ENCODE results near the gene MED29. TPM values are rescaled to one million over a fixed set of nuclear protein-coding genes. Genes with fewer than 3 reads are reported as not detected.

MED29 gene
- total RNA-seq, 1 experiment from 2014 or later: 17.0 TPM

DNA sequence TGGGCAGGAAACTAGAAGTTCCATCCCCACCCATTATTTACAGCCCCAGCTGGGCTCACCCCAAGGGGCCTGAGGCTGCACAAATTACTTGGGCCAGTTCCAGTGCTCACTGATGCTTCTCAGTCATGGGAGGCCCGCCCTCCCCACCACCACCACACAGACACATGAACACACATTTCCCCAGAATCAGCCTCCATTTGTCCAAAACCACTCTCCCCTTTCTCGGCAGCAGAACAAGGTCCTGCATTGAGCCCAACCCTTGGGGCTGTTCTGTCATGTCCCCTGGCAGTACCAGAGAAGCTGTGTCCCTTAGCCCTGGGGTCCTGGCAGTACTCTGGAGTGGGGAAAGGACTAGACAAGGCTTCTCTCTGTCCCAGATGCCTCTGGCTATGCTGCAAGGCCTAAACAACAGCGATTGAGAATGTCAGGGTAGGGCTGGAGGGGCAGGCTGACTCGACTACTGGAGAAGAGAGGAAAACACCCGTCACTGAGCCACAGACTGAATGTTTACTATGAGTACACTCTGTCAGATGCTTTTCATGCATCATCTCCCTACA lies 27.2 kb upstream of the MED29 start:
- no peaks in the 10 kb centered on the region for H4K20me1 ChIP-seq (ENCODE audit: low read length)
- ChIA-PET POLR2A (ENCODE audit: unreplicated experiment) (no interaction called here), CTCF (no interaction called here)
- no peak for ATAC-seq
- no peaks in the 10 kb centered on the region; the same call in 1 of the 2 replicates for H3K36me3 ChIP-seq (ENCODE audit: low read depth, low read length)
- no peak for DNase-seq
- no peak overlapping the region for H3K4me3 ChIP-seq (ENCODE audit: low read length)
- intact Hi-C loops (cut with micrococcal nuclease): no loop called here
- H3K9me3 ChIP-seq (ENCODE audit: low read length): no peaks in the 10 kb centered on the region
- TF ChIP-seq EZH2 (IDR thresholded peaks at IDR 0.05; ENCODE audit: low read length, unreplicated experiment) (no peak), EZH2phosphoT487 (IDR thresholded peaks at IDR 0.05; ENCODE audit: borderline replicate concordance, low read length) (no peak)
- TF ChIP-seq, protein P1, sequence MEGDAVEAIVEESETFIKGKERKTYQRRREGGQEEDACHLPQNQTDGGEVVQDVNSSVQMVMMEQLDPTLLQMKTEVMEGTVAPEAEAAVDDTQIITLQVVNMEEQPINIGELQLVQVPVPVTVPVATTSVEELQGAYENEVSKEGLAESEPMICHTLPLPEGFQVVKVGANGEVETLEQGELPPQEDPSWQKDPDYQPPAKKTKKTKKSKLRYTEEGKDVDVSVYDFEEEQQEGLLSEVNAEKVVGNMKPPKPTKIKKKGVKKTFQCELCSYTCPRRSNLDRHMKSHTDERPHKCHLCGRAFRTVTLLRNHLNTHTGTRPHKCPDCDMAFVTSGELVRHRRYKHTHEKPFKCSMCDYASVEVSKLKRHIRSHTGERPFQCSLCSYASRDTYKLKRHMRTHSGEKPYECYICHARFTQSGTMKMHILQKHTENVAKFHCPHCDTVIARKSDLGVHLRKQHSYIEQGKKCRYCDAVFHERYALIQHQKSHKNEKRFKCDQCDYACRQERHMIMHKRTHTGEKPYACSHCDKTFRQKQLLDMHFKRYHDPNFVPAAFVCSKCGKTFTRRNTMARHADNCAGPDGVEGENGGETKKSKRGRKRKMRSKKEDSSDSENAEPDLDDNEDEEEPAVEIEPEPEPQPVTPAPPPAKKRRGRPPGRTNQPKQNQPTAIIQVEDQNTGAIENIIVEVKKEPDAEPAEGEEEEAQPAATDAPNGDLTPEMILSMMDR (conservative IDR thresholded peaks at IDR 0.05; ENCODE audit: low read depth, low read length): no peak
- BruUV-seq (replicated peaks): no TSS peak
- H3K4me2 ChIP-seq (ENCODE audit: low read length): no peak overlapping the region
- H2AFZ ChIP-seq (ENCODE audit: low read length): no peak overlapping the region
- no peaks in the 10 kb centered on the region for H3K79me2 ChIP-seq (ENCODE audit: low read length)
- no peak overlapping the region for H3K9ac ChIP-seq (ENCODE audit: low read length)
- H3K4me1 ChIP-seq (ENCODE audit: insufficient read depth, low read length): 0 out of 2 replicates have a peak, but pooled peaks cover 5% of the 10 kb centered on the region
- no peaks in the 10 kb centered on the region for H3F3A ChIP-seq (ENCODE audit: low read length, unreplicated experiment)
- H3K27ac ChIP-seq (ENCODE audit: low read length): no peak overlapping the region
- no peaks in the 10 kb centered on the region for H3K9me2 ChIP-seq (replicated peaks; ENCODE audit: low read length)
- H3K27me3 ChIP-seq (ENCODE audit: low read length): no peaks in the 10 kb centered on the region

DNA sequence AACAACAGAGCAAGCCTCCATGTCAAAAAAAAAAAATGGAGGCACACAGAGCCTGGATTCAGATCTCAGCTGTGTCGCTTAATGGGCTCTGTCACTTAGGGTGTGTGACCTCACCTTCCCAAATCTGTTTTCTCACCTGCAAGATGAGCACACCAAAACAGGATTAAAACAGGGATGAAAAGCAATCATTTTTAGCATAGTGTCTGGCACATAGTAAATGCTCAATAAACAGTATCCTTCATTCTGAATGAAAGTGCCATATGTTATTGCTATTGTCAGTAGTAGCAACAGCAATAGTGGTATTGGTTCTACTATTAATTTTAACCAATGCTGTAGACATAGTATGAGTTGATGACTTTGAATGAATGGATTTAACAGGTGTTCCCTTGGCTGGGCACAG lies 25.6 kb upstream of the MED29 start:
- no TSS peak for BruUV-seq (replicated peaks)
- H4K20me1 ChIP-seq (ENCODE audit: low read length): no peaks in the 10 kb centered on the region
- no peak overlapping the region for H2AFZ ChIP-seq (ENCODE audit: low read length)
- no peak for TF ChIP-seq EZH2phosphoT487 (IDR thresholded peaks at IDR 0.05; ENCODE audit: borderline replicate concordance, low read length)
- TF ChIP-seq EZH2 (IDR thresholded peaks at IDR 0.05; ENCODE audit: low read length, unreplicated experiment): no peak
- TF ChIP-seq, protein P1 (conservative IDR thresholded peaks at IDR 0.05; ENCODE audit: low read depth, low read length): no peak
- 0 out of 2 replicates have a peak, but pooled peaks cover 5% of the 10 kb centered on the region for H3K4me1 ChIP-seq (ENCODE audit: insufficient read depth, low read length)
- no peak overlapping the region for H3K27ac ChIP-seq (ENCODE audit: low read length)
- CTCF ChIA-PET: no interaction called here
- no peaks in the 10 kb centered on the region for H3K27me3 ChIP-seq (ENCODE audit: low read length)
- no peaks in the 10 kb centered on the region; the same call in 1 of the 2 replicates for H3K36me3 ChIP-seq (ENCODE audit: low read depth, low read length)
- DNase-seq: no peak
- no peaks in the 10 kb centered on the region for H3K9me3 ChIP-seq (ENCODE audit: low read length)
- POLR2A ChIA-PET (ENCODE audit: unreplicated experiment): no interaction called here
- H3K4me2 ChIP-seq (ENCODE audit: low read length): no peak overlapping the region
- H3K9ac ChIP-seq (ENCODE audit: low read length): no peak overlapping the region
- no peaks in the 10 kb centered on the region for H3F3A ChIP-seq (ENCODE audit: low read length, unreplicated experiment)
- ATAC-seq: no peak
- H3K9me2 ChIP-seq (replicated peaks; ENCODE audit: low read length): no peaks in the 10 kb centered on the region
- intact Hi-C loops (cut with micrococcal nuclease): no loop called here
- H3K79me2 ChIP-seq (ENCODE audit: low read length): no peaks in the 10 kb centered on the region
- no peak overlapping the region for H3K4me3 ChIP-seq (ENCODE audit: low read length)

DNA sequence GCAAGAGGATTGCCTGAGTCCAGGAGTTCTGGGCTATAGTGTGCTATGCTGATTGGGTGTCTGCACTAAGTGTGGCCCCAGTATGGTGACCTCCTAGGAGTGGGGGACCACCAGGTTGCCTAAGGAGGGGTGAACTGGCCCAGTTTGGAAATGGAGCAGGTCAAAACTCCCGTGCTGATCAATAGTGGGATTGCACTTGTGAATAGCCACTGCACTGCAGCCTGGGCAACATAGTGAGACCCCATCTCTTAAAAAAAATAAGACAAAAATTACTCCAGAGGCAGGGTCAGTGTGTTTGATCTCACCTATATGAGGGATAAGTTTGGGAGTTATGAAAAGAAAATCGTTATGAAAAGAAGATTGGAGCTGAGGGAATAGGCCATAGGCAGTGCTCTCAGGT lies 22.0 kb upstream of the MED29 start:
- no TSS peak for BruUV-seq (replicated peaks)
- CTCF ChIA-PET: no interaction called here
- Histone ChIP-seq H3K36me3 (ENCODE audit: low read depth, low read length) (no peaks in the 10 kb centered on the region; the same call in 1 of the 2 replicates), H3K9ac (ENCODE audit: low read length) (no peak overlapping the region), H2AFZ (ENCODE audit: low read length) (no peak overlapping the region), H3K27me3 (ENCODE audit: low read length) (no peaks in the 10 kb centered on the region), H4K20me1 (ENCODE audit: low read length) (no peaks in the 10 kb centered on the region), H3K9me2 (replicated peaks; ENCODE audit: low read length) (no peaks in the 10 kb centered on the region), H3F3A (ENCODE audit: low read length, unreplicated experiment) (no peaks in the 10 kb centered on the region), H3K9me3 (ENCODE audit: low read length) (no peaks in the 10 kb centered on the region), H3K4me1 (ENCODE audit: insufficient read depth, low read length) (no peaks in the 10 kb centered on the region), H3K27ac (ENCODE audit: low read length) (no peak overlapping the region), H3K79me2 (ENCODE audit: low read length) (no peaks in the 10 kb centered on the region), H3K4me3 (ENCODE audit: low read length) (no peak overlapping the region), H3K4me2 (ENCODE audit: low read length) (no peak overlapping the region)
- POLR2A ChIA-PET (ENCODE audit: unreplicated experiment): no interaction called here
- no peak for TF ChIP-seq EZH2phosphoT487 (IDR thresholded peaks at IDR 0.05; ENCODE audit: borderline replicate concordance, low read length)
- TF ChIP-seq, protein P1 (conservative IDR thresholded peaks at IDR 0.05; ENCODE audit: low read depth, low read length): no peak
- TF ChIP-seq EZH2 (IDR thresholded peaks at IDR 0.05; ENCODE audit: low read length, unreplicated experiment): no peak
- no peak for DNase-seq
- intact Hi-C loops (cut with micrococcal nuclease): no loop called here
- ATAC-seq: no peak

Measured in PC-3 (cell line).